ENCODE data around the gene TTLL6.
A peak's percentile ranks its signal among the peaks of the same experiment; 100 is the strongest.
"Not testable (repeated sequence)": the region's sequence is repeated elsewhere in the genome, so short reads cannot be mapped to it uniquely, and the experiment has no call there.

Gene TTLL6

GRCh38 chr17:48815311-48815710, 1.7 kb downstream of the TTLL6 start:
- no peak overlapping the region for H3K4me3 ChIP-seq (replicated peaks; ENCODE audit: low read depth, low read length)
- TF ChIP-seq, protein P1, sequence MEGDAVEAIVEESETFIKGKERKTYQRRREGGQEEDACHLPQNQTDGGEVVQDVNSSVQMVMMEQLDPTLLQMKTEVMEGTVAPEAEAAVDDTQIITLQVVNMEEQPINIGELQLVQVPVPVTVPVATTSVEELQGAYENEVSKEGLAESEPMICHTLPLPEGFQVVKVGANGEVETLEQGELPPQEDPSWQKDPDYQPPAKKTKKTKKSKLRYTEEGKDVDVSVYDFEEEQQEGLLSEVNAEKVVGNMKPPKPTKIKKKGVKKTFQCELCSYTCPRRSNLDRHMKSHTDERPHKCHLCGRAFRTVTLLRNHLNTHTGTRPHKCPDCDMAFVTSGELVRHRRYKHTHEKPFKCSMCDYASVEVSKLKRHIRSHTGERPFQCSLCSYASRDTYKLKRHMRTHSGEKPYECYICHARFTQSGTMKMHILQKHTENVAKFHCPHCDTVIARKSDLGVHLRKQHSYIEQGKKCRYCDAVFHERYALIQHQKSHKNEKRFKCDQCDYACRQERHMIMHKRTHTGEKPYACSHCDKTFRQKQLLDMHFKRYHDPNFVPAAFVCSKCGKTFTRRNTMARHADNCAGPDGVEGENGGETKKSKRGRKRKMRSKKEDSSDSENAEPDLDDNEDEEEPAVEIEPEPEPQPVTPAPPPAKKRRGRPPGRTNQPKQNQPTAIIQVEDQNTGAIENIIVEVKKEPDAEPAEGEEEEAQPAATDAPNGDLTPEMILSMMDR (IDR thresholded peaks at IDR 0.05; ENCODE audit: low read length, missing control alignments) = no peak
- no peak for DNase-seq (ENCODE audit: low read depth)

DNA sequence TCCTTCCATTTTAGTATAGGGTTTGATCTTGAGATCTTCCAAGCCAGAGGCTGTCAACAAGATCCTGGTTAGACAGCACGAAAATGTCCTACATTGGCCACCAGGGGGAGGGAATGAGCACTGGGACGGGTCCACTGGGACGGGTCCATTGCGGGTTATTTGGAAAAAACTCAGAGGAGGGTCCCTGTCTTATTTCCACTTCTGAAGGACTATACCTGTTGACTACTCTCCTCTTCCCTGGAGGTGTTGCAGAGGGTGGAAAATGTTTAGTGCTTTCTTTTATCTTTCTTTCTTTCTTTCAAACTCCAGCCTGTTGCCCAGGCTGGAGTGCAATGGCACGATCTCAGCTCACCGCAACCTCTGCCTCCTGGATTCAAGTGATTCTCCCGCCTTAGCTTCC, 2.5 kb downstream of the TTLL6 start:
- peak; percentile 64 for DNase-seq (ENCODE audit: low read depth)
- no peak overlapping the region for H3K4me3 ChIP-seq (replicated peaks; ENCODE audit: low read depth, low read length)
- TF ChIP-seq, protein P1 (IDR thresholded peaks at IDR 0.05; ENCODE audit: low read length, missing control alignments) = peak; percentile 90

DNA sequence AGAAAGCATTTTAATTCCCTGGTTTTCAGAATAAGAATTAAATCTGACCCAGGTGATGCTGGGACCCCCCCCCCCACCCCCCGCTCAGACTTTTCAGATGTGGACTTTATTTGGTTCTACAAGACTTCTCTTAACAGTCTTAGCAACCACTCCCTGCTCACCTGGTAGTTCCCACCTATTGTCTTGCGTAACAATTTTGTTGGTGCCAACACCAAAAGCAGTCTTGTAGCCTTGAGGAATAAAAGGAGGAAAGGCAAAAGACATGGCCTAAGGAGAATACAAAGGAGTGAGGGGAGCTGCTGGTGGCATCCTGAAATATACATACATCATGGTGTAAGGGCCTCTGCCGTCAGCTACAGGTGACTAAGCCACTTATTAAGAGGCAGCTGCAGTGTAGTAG, 5.0 kb downstream of the TTLL6 start:
- no peak for DNase-seq (ENCODE audit: low read depth)
- TF ChIP-seq, protein P1 (IDR thresholded peaks at IDR 0.05; ENCODE audit: low read length, missing control alignments) = no peak
- no peak overlapping the region for H3K4me3 ChIP-seq (replicated peaks; ENCODE audit: low read depth, low read length)

DNA sequence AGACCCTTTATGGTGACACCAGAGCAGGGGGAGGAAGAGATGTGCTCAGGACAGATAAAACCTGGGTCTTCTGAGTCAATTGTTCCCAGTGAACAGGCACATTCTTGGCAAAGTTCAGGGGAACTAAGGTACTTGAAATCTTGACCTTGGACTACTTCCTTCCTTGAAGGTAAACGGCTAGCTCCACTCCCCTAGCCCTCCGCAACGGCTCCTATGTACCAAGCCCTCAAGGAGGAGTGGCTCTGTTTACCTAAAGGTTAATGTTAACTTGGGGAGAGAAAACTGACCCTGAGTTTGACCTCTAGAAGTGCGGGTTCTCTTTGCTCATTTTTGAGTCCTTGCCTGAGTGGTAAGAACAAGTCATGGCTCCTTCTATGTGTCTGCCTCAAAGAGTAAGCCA, 7.8 kb downstream of the TTLL6 start:
- H3K4me3 ChIP-seq (replicated peaks; ENCODE audit: low read depth, low read length) = no peak overlapping the region
- no peak for DNase-seq (ENCODE audit: low read depth)
- TF ChIP-seq, protein P1 (IDR thresholded peaks at IDR 0.05; ENCODE audit: low read length, missing control alignments) = no peak

DNA sequence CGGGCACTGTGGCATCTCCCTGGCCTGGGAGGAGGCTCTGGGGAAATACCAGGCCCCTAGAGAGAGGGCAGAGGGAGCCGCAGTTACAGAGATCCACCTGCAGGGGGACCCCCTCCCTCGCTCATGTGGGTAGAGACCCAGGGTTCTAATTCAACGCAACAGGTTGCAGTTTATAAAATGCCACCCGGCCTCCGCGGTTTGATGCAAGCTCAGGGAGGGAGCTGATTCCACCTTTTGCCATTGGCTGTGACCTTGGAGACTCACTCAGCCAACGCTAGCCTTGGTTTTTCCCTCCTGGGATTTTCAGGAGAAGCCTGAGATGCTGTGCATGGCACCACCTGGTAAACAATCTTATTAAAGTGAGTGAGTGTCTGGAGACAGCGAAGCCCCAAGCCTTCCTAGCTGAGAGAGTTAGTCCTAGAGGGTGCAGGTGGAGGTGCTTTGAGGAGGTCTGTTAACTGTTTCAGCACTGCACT, 12.1 kb downstream of the TTLL6 start:
- peak; percentile 60 for DNase-seq (ENCODE audit: low read depth)
- TF ChIP-seq, protein P1 (IDR thresholded peaks at IDR 0.05; ENCODE audit: low read length, missing control alignments) = peak; percentile 92
- no peak overlapping the region for H3K4me3 ChIP-seq (replicated peaks; ENCODE audit: low read depth, low read length)

- DNase-seq (ENCODE audit: low read depth) = no peak
- H3K4me3 ChIP-seq (replicated peaks; ENCODE audit: low read depth, low read length) = no peak overlapping the region
- TF ChIP-seq, protein P1 (IDR thresholded peaks at IDR 0.05; ENCODE audit: low read length, missing control alignments) = no peak
Observed at GRCh38 chr17:48800626-48801217, 16.3 kb downstream of the TTLL6 start.

- H3K4me3 ChIP-seq (replicated peaks; ENCODE audit: low read depth, low read length) = no peak overlapping the region
- TF ChIP-seq, protein P1 (IDR thresholded peaks at IDR 0.05; ENCODE audit: low read length, missing control alignments) = no peak
- DNase-seq (ENCODE audit: low read depth) = no peak
Observed at GRCh38 chr17:48799069-48799723, 17.8 kb downstream of the TTLL6 start.

- not testable (repeated sequence) for DNase-seq (ENCODE audit: low read depth); H3K4me3 ChIP-seq (replicated peaks; ENCODE audit: low read depth, low read length)
Observed at GRCh38 chr17:48796163-48796522, 20.9 kb downstream of the TTLL6 start.
